HG02943 (cell line): Measurements from ENCODE around the gene MAN1A1.
A peak's percentile ranks its signal among the peaks of the same experiment; 100 is the strongest.

Experiments
- ATAC-seq: cut with Tn5 transposase; IDR thresholded peaks from one replicate; pipeline ENCODE4 v1.9.1; 2021; ENCODE audit warnings: mild to moderate bottlenecking, low read depth, moderate library complexity; ENCODE audit not compliant: unreplicated experiment

Gene MAN1A1

GRCh38 chr6:119328892-119329793 is 20.4 kb downstream of the MAN1A1 start:
- ATAC-seq: no peak

GRCh38 chr6:119328254-119328653 is 21.3 kb downstream of the MAN1A1 start:
- ATAC-seq: peak; percentile 56

GRCh38 chr6:119327810-119328209 is 21.8 kb downstream of the MAN1A1 start:
- no peak for ATAC-seq

DNA sequence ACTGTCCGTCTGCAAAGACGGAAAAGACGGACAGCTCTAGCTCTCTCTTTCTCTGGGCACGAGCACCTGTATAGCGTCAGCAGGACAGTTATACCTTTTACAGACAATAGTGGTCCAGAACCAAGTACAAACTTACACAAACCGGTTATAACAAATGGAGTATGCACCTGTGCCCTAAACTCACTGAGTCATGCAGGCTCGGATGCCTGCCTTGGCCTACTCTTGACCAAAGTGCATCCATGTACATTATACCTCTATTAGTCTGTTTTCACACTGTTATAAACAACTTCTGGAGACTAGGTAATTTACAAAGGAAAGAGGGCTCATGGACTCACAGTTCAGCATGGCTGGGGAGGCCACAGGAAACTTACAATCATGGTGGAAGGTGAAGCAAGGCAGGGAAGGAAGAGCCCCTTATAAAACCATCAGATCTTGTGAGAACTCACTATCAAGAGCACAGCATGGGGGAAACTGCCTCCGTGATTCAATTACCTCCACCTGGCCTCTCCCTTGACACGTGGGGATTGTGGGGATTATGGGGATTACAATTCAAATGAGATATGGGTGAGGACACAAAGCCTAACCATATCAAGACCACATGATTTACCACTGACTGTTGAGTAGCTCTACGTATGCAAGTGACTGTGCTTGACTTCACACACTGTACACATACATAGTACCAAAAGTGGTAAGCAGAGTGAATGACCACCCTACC is 23.1 kb downstream of the MAN1A1 start:
- ATAC-seq: no peak

DNA sequence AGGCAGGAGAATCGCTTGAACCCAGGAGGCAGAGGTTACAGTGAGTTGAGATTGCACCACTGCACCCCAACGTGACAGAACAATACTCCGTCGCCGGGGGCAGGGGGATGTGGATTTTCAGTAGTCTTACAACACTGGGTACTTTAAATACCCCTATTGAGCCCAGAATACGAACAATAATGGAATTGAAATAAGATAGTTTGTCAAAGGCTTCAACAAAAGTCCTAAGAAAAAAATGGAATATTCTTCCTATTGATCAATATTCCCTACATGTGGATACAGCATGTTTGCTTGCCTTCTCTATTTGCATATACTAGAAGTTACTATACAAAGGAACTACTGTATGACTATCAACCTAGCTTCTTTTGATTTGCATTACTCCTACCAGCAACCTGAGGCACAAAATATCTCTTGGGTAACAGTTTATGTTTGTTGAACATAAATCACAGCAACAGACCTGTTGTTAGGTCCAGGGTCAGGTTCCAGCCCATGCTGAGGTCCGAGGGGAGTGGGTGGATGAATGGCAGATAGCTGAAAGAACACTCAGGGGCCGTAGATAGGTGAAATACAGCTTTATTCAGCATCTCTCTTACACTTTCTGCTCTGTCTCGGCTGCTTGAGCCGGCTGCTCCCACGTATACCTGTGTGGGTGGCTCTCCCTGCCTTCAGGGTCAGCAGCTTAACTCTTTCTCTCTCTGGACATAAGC is 23.8 kb downstream of the MAN1A1 start:
- ATAC-seq: no peak

GRCh38 chr6:119324718-119325117 is 24.8 kb downstream of the MAN1A1 start:
- ATAC-seq: no peak

DNA sequence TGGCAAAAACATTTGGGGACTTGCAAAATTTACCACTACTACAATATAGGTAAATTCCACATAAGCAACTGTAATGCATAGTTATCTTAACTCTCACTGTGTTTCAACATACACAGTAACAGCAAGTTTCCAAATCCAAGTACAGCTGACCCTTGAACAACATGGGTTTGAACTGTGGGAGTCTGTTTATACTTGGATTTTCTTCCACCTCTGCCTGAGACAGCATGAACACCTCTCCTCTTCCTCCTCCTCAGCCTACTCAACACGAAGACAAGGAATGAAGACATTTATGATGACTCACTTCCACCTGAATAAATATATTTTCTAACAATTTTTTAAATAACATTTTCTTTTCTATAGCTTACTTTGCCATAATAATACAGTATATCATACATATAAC is 25.6 kb downstream of the MAN1A1 start:
- ATAC-seq: no peak

DNA sequence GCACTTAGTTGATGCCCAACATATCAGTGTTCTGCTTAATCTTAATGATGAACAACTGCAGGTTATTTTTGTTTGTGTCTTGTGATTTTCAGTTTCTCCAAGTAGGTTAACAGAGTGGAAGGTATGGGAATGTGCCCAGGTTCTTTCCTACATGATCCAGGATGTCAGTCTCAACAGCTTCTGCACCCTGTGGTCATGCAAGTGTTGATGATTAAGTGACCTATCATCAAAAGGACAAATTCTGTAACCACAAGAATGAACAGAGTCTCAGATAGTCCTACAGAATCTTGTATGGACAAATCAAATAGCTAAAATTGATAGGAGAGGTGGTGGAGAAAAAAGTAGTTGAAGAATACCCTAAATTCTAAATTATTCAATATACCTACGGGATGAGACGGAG is 26.1 kb downstream of the MAN1A1 start:
- no peak for ATAC-seq

- no peak for ATAC-seq
Measured at GRCh38 chr6:119322715-119323350, 26.7 kb downstream of the MAN1A1 start.

- ATAC-seq: no peak
Measured at GRCh38 chr6:119322034-119322433, 27.5 kb downstream of the MAN1A1 start.

GRCh38 chr6:119319694-119320093 is 29.9 kb downstream of the MAN1A1 start:
- ATAC-seq: no peak

- ATAC-seq: no peak
Measured at GRCh38 chr6:119318730-119319129, 30.8 kb downstream of the MAN1A1 start.

DNA sequence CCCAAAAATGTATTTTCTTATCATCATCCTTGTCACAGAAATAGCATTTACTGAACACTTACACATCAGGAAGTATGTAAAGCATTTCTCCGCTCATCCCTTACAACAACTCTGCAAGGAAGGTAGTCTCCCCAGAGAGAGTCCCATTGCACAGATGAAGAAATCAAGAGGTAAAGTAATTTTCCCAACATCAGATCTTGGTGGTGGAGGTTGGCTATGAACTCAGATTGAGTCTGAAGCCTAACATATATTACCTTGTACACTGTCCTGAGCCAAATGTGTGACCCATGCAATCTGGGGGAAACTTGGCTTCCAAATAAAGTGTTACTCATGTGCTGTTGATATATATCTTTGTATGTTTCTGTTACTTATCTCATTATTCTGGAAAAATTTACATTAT is 31.4 kb downstream of the MAN1A1 start:
- no peak for ATAC-seq

DNA sequence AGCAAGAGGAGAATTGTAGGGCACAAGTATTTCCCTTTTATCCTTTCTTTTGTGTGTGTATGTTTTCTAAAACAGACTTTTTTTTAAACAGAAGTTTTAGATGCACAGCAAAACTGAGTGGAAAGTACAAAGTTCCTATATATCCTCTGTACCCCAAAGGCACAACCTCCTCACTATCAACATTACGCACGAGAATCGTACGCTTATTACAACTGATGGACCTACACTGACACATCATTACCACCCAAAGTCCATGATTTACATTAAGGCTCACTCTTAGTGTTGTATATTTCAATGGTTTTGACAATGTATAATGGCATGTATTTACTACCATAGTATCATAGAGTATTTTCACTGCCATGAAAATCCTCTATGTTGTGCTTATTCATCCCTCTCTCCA is 32.6 kb downstream of the MAN1A1 start:
- no peak for ATAC-seq

DNA sequence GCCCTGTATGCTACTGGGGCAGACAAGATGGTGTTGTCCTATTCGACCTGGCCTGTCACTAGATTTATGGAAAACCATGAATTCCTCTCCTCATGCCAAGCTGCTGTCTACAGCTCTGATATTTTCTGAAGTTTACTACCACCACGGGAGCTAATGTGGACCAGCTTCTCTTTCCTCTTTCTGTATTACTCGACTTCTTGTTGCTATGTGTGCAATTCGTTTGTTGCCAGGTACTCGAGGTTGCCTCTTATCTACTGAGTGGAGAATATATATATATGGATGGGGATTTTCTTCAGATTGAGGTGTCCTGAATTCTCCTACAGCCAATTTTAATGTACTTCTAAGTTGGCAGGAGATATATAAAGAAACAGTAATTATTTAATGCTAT is 34.7 kb downstream of the MAN1A1 start:
- peak; percentile 36 for ATAC-seq

DNA sequence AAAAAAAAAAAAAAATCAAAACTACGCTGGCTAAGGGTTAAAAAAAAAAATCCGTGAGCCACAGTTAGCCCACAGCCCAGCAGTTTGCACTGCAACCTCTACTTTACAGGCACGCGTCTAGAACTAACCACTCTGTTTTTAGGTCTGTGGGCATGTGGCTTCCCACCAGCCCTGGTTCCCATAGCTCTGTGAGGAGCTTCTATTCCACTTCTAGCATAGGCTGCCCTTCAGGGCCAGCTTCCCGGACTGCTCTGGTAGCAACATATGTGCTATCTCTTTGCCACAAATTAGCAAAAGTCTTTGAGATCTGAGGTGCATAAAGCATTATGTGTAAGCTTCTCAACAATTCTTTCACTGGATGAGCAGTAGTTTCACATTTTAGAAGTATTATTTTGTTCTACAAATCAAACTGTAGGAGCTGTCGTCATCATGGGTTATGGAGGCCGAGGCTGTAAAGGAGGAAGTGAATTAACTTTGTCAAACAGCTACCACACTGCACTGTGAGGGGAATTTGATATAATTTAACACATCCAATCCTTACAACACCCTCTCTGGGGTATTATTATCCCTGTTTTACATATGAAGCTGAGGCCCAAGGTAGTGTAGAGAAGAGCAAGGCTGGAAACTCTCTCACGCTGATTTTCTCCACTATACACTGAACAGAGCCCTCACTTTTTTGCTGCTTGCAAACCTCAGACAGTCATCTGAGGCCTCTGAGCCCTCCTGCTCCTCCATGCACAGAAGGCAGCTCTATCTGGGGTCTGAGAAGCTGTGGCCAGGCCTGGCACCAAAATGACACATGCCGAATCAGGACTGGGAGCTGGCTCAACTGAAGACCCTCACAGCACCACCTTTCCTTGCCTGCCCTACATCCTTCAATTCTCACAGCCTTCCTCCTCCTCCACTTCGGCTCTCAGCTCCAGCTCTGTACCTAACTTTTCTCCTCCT is 35.4 kb downstream of the MAN1A1 start:
- peak; percentile 61 for ATAC-seq

DNA sequence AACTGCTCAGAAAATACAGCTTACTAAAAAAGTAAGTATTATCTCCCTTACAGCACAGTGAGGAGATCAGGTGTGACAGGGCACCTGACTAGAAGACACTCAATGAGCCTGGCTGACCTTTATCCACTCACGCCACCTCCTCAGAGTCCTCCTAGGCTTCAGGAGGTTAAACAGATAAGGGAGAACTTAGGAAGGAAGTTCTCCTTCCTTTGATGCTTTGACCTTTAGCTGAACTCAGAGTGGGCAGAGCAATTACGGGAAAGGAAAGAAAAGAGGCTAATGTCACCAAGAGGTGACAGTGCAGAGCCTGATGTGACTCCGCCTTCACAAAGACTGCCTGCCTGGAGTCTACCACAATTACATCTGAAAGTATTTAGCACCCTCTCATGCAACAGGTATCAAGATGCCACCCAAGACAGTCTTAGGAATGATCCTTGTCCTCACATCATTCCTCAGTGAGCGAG is 36.7 kb downstream of the MAN1A1 start:
- ATAC-seq: peak; percentile 40

- ATAC-seq: no peak
Measured at GRCh38 chr6:119312441-119312840, 37.1 kb downstream of the MAN1A1 start.

- no peak for ATAC-seq
Measured at GRCh38 chr6:119311514-119312142, 37.9 kb downstream of the MAN1A1 start.
